Measurements from ENCODE around the gene TRERF1.

- no peak for TF ChIP-seq EZH2 (IDR thresholded peaks at IDR 0.05)
- TF ChIP-seq FOXP2 (optimal IDR thresholded peaks at IDR 0.05; ENCODE audit: control extremely low read depth, extremely low read length, insufficient read depth) = no peak
Measured at GRCh38 chr6:42471714-42472113, 20.0 kb upstream of the TRERF1 start.

Data from SK-N-MC (cell line).